SK-N-SH (cell line): ENCODE measurements around the gene DLG2. TPM values are rescaled to one million over a fixed set of nuclear protein-coding genes. Genes with fewer than 3 reads are reported as not detected.

Source experiments
- CTCF ChIA-PET: fragments of 300-600, 350-600 bp; formaldehyde crosslinking; extraction: SDS; loops from one replicate; lab custom pipeline; 2021; lab: Yijun Ruan, JAX
- POLR2A ChIA-PET: fragments of 350-600 bp; sonication (Branson Sonifier 250); formaldehyde crosslinking; extraction: SDS; loops from one replicate; lab custom pipeline; 2020; ENCODE audit warnings: antibody characterized with exemption, inconsistent platforms; lab: Yijun Ruan, JAX
- DNase-seq: peaks from one replicate; pipeline ENCODE4 v3.0.0; 2012
- H2AFZ ChIP-seq: fragments of 200-600 bp; sonication (generic); 2 replicates; pipeline ENCODE4 v1.8.1; 2016; ENCODE audit warnings: antibody characterized with exemption, mild to moderate bottlenecking, low read depth
- H3F3A ChIP-seq: fragments of 200-600 bp; sonication (generic); replicated peaks from 2 replicates; pipeline ENCODE3; 2016; ENCODE audit warnings: antibody characterized with exemption, mild to moderate bottlenecking; ENCODE audit not compliant: insufficient read depth
- H3K27ac ChIP-seq, 2 experiments: fragments of 200-500 bp in 1 of 2; fragments of 200-600 bp in 1 of 2; sonication (Bioruptor generic) in 1 of 2; sonication (generic), shearing (Covaris generic) in 1 of 2; 2 replicates each; pipeline versions ENCODE4 v1.5.1 to v1.6.1; 2014 to 2016; ENCODE audit warnings: low read depth in 2 of 2, inconsistent platforms in 1 of 2, low read length in 1 of 2, mild to moderate bottlenecking in 1 of 2, mixed read lengths in 1 of 2
- H3K27me3 ChIP-seq: fragments of 200-600 bp; sonication (generic), shearing (Covaris generic); 2 replicates; pipeline ENCODE4 v1.6.1; 2016; ENCODE audit warnings: mixed run types; ENCODE audit not compliant: insufficient read depth
- H3K36me3 ChIP-seq, 2 experiments: fragments of 200-500 bp in 1 of 2; fragments of 200-600 bp in 1 of 2; sonication (Bioruptor generic) in 1 of 2; sonication (generic) in 1 of 2; replicated peaks in 1 of 2; 2 replicates each; pipeline versions ENCODE3 to v1.5.1; 2014 to 2016; ENCODE audit warnings: low read length in 1 of 2, mild to moderate bottlenecking in 1 of 2; ENCODE audit not compliant: insufficient read depth in 2 of 2, control insufficient read depth in 1 of 2
- H3K4me1 ChIP-seq, 2 experiments: fragments of 200-500 bp in 1 of 2; fragments of 200-600 bp in 1 of 2; sonication (Bioruptor generic) in 1 of 2; sonication (generic), shearing (Covaris generic) in 1 of 2; 2 replicates each; pipeline versions ENCODE4 v1.5.1 to v1.6.1; 2014 to 2016; ENCODE audit warnings: low read depth in 1 of 2, low read length in 1 of 2, mixed run types in 1 of 2; ENCODE audit not compliant: insufficient read depth in 2 of 2, control insufficient read depth in 1 of 2
- H3K4me2 ChIP-seq: fragments of 200-600 bp; sonication (generic), shearing (Covaris generic); 2 replicates; pipeline ENCODE4 v1.6.1; 2017; ENCODE audit warnings: mixed run types
- H3K4me3 ChIP-seq, 2 experiments: fragments of 200-500 bp in 1 of 2; fragments of 200-600 bp in 1 of 2; sonication (Bioruptor generic) in 1 of 2; sonication (generic), shearing (Covaris generic) in 1 of 2; 2 replicates each; pipeline versions ENCODE4 v1.5.1 to v1.8.1; 2014 to 2016; ENCODE audit warnings: low read depth in 2 of 2, inconsistent platforms in 1 of 2, low read length in 1 of 2, mild to moderate bottlenecking in 1 of 2, mixed read lengths in 1 of 2, moderate library complexity in 1 of 2
- H3K79me2 ChIP-seq: fragments of 200-600 bp; sonication (generic); 2 replicates; pipeline ENCODE4 v1.8.1; 2017; ENCODE audit warnings: mild to moderate bottlenecking; ENCODE audit not compliant: insufficient read depth
- H3K9ac ChIP-seq: fragments of 200-600 bp; sonication (generic); 2 replicates; pipeline ENCODE4 v1.6.1; 2017; ENCODE audit warnings: mixed run types
- H3K9me2 ChIP-seq: fragments of 200-600 bp; sonication (generic); 2 replicates; pipeline ENCODE4 v1.6.1; 2017; ENCODE audit warnings: mixed run types
- H3K9me3 ChIP-seq: fragments of 200-600 bp; sonication (generic); 2 replicates; pipeline ENCODE4 v1.6.1; 2017; ENCODE audit warnings: mixed run types, mild to moderate bottlenecking, moderate library complexity
- H4K20me1 ChIP-seq: fragments of 200-600 bp; sonication (generic); 2 replicates; pipeline ENCODE4 v1.6.1; 2017; ENCODE audit warnings: mild to moderate bottlenecking, mixed run types; ENCODE audit not compliant: insufficient read depth
- CHD2 ChIP-seq: fragments of 150-350 bp; IDR thresholded peaks from 2 replicates; pipeline ENCODE4 v1.6.1; 2018; ENCODE audit warnings: low read length; ENCODE audit not compliant: partially characterized antibody
- EZH2phosphoT487 ChIP-seq: fragments of 200-600 bp; sonication (generic); IDR thresholded peaks from 2 replicates; pipeline ENCODE4 v1.6.1; 2017; ENCODE audit warnings: low read depth, mixed run types, mild to moderate bottlenecking, antibody characterized with exemption, moderate library complexity, borderline replicate concordance
- FOSL2 ChIP-seq: IDR thresholded peaks from 2 replicates; pipeline ENCODE4 v1.4.0; 2012; ENCODE audit warnings: low read depth, mild to moderate bottlenecking, moderate library complexity, borderline replicate concordance
- FOXM1 ChIP-seq: IDR thresholded peaks from 2 replicates; pipeline ENCODE4 v1.4.0; 2012; ENCODE audit warnings: low read depth, mild to moderate bottlenecking
- GATA2 ChIP-seq: sonication (generic); formaldehyde crosslinking; IDR thresholded peaks from 2 replicates; pipeline ENCODE4 v1.5.0; 2020; ENCODE audit warnings: mild to moderate bottlenecking, missing genetic modification reagents
- IRF3 ChIP-seq: fragments of 150-350 bp; IDR thresholded peaks from 2 replicates; pipeline ENCODE4 v1.6.1; 2016; ENCODE audit warnings: mild to moderate bottlenecking, low read depth, low read length
- JUND ChIP-seq: IDR thresholded peaks from 2 replicates; pipeline ENCODE4 v1.4.0; 2012
- MEF2A ChIP-seq: IDR thresholded peaks from 2 replicates; pipeline ENCODE4 v1.4.0; 2012; ENCODE audit warnings: low read depth, borderline replicate concordance
- MXI1 ChIP-seq: IDR thresholded peaks from 2 replicates; pipeline ENCODE4 v1.6.1; 2012; ENCODE audit warnings: mild to moderate bottlenecking, low read depth, low read length, improper control_type of control experiment
- RCOR1 ChIP-seq: fragments of 150-350 bp; IDR thresholded peaks from 2 replicates; pipeline ENCODE4 v1.6.1; 2017; ENCODE audit warnings: antibody characterized with exemption, low read length
- REST ChIP-seq: IDR thresholded peaks from 2 replicates; pipeline ENCODE4 v1.6.1; 2012; ENCODE audit warnings: mild to moderate bottlenecking, low read depth, low read length, moderate library complexity
- RFX5 ChIP-seq: IDR thresholded peaks from 2 replicates; pipeline ENCODE4 v1.6.1; 2012; ENCODE audit warnings: mild to moderate bottlenecking, improper control_type of control experiment, low read length
- SIN3A ChIP-seq: IDR thresholded peaks from 2 replicates; pipeline ENCODE4 v1.6.1; 2012; ENCODE audit warnings: low read depth, mild to moderate bottlenecking, low read length, moderate library complexity, borderline replicate concordance
- SMC3 ChIP-seq: IDR thresholded peaks from 2 replicates; pipeline ENCODE4 v1.6.1; 2012; ENCODE audit warnings: low read depth, low read length, improper control_type of control experiment
- TAF1 ChIP-seq: IDR thresholded peaks from 2 replicates; pipeline ENCODE4 v1.6.1; 2012; ENCODE audit warnings: low read depth, mild to moderate bottlenecking, low read length, moderate library complexity, borderline replicate concordance
- TEAD4 ChIP-seq: IDR thresholded peaks from 2 replicates; pipeline ENCODE4 v1.4.0; 2012; ENCODE audit warnings: mild to moderate bottlenecking, borderline replicate concordance; ENCODE audit not compliant: insufficient read depth
- USF1 ChIP-seq: IDR thresholded peaks from 2 replicates; pipeline ENCODE4 v1.4.0; 2012; ENCODE audit warnings: low read depth, borderline replicate concordance
- USF2 ChIP-seq: fragments of 150-350 bp; IDR thresholded peaks from 2 replicates; pipeline ENCODE4 v1.6.1; 2017; ENCODE audit warnings: antibody characterized with exemption, low read length, low read depth, borderline replicate concordance
- YY1 ChIP-seq: IDR thresholded peaks from 2 replicates; pipeline ENCODE4 v1.4.0; 2012; ENCODE audit warnings: low read depth, mild to moderate bottlenecking
- WGBS: methylation state at CpG from one replicate; pipeline ENCODE4 v1.1.6; 2017; ENCODE audit warnings: low lambda C conversion rate; 5-methylcytosine and 5-hydroxymethylcytosine counted together
- polyA plus RNA-seq, 3 experiments: library from polyadenylated mRNA; depleted of rRNA; stranded (reverse); fragments of >200 nt; gene quantifications; 2 replicates each; pipeline ENCODE4 v1.2.3, GENCODE V29; 2012

DLG2 gene
- polyA plus RNA-seq, 1 of the 3 experiments (the other 2 are of a cell fraction) = 0.21 TPM

- Histone ChIP-seq H2AFZ (no peak overlapping the region), H3K9me3 (no peaks in the 10 kb centered on the region), H3K27ac (no peak overlapping the region), H3K4me2 (no peak overlapping the region), H3K9ac (no peak overlapping the region), H3K9me2 (no peaks in the 10 kb centered on the region), H3F3A (no peaks in the 10 kb centered on the region), H3K36me3 (no peaks in the 10 kb centered on the region), H3K4me3 (no peak overlapping the region), H3K79me2 (no peaks in the 10 kb centered on the region), H4K20me1 (no peaks in the 10 kb centered on the region), H3K4me1 (no peaks in the 10 kb centered on the region), H3K27me3 (no peaks in the 10 kb centered on the region)
- TF ChIP-seq EZH2phosphoT487 (no peak), USF2 (no peak), REST (no peak), USF1 (no peak), FOSL2 (no peak), FOXM1 (no peak), RFX5 (no peak), CHD2 (no peak), RCOR1 (no peak), JUND (no peak), YY1 (no peak), MXI1 (no peak), TEAD4 (no peak), IRF3 (no peak), TAF1 (no peak), GATA2 (no peak), SMC3 (no peak), MEF2A (no peak), SIN3A (no peak)
- WGBS = 13% methylated on average over 4 of the region's 6 CpGs
- ChIA-PET CTCF (no interaction called here), POLR2A (no interaction called here)
- no peak for DNase-seq
Observed at GRCh38 chr11:85472953-85473352, 154.2 kb downstream of the DLG2 start.
